ENCODE measurements around the gene C2orf72. TPM values are rescaled to one million over a fixed set of nuclear protein-coding genes. Genes with fewer than 3 reads are reported as not detected.

C2orf72 gene
- total and polyA plus RNA-seq, 2 of the 4 experiments (the other 2 are of a cell fraction): 0.09 to 0.18 TPM

GRCh38 chr2:231053846-231054245, 16.5 kb downstream of the C2orf72 start:
- Histone ChIP-seq H3K18ac (ENCODE audit: low read depth, low read length) (no peak overlapping the region), H3K4me3 (ENCODE audit: insufficient read depth, low read depth, low read length) (no peak overlapping the region), H2BK5ac (ENCODE audit: low read depth, low read length, poor library complexity, severe bottlenecking) (no peak overlapping the region), H3K9me1 (ENCODE audit: insufficient read depth, low read length) (peaks cover 8% of the 10 kb centered on the region; the same call in 1 of the 2 replicates), H2BK120ac (ENCODE audit: low read depth, low read length) (no peak overlapping the region), H3K4ac (ENCODE audit: low read depth, low read length) (no peak overlapping the region), H4K5ac (ENCODE audit: low read depth, low read length) (no peak overlapping the region), H3K9ac (ENCODE audit: low read depth, low read length) (no peak overlapping the region), H3K36me3 (ENCODE audit: control insufficient read depth, insufficient read depth, low read length) (no peaks in the 10 kb centered on the region), H2BK15ac (ENCODE audit: low read depth, low read length) (no peak overlapping the region), H4K20me1 (ENCODE audit: insufficient read depth, low read length) (peaks cover 12% of the 10 kb centered on the region; the same call in 1 of the 2 replicates), H4K91ac (ENCODE audit: insufficient read depth, low read depth, low read length) (no peak overlapping the region), H3K56ac (ENCODE audit: extremely low read depth, insufficient read depth, low read length) (no peak overlapping the region), H2AK5ac (ENCODE audit: low read depth, low read length) (no peak overlapping the region), H4K8ac (ENCODE audit: low read depth in 2 of 2, low read length in 2 of 2) (no peak overlapping the region; a peak in 1 of 4 replicates), H3K79me1 (ENCODE audit: low read depth in 1 of 2, low read length in 2 of 2) (peaks cover 4 to 5% of the 10 kb centered on the region in 2 experiments; a peak in 2 of 4 replicates), H3K4me1 (ENCODE audit: control insufficient read depth, insufficient read depth, low read length) (0 out of 2 replicates have a peak, but pooled peaks cover 2% of the 10 kb centered on the region), H2AK9ac (replicated peaks; ENCODE audit: low read depth, low read length, poor library complexity) (no peak overlapping the region), H2BK20ac (ENCODE audit: low read depth, low read length) (no peak overlapping the region), H3K27me3 (ENCODE audit: control insufficient read depth, insufficient read depth, low read length) (peaks cover 15% of the 10 kb centered on the region), H3K27ac (ENCODE audit: insufficient read depth, low read length) (no peak overlapping the region), H2AFZ (replicated peaks; ENCODE audit: low read length, poor library complexity) (peak overlapping the region; percentile 70), H3K14ac (replicated peaks; ENCODE audit: low read depth, low read length) (no peak overlapping the region), H3K9me3 (ENCODE audit: control insufficient read depth, insufficient read depth, low read length) (no peaks in the 10 kb centered on the region), H3K23ac (ENCODE audit: low read depth, low read length) (no peak overlapping the region), H3K4me2 (ENCODE audit: low read depth, low read length) (no peak overlapping the region)
- in situ Hi-C loops (cut with MboI; ENCODE audit: low sequenced_read_pairs): no loop called here
- intact Hi-C loops (cut with micrococcal nuclease): loop anchor here (1.0 kb wide), 2 partner anchors 152 to 230 kb away; no protein-coding TSS in a partner anchor
- ChIA-PET POLR2A (ENCODE audit: unreplicated experiment) (no interaction called here), CTCF (no interaction called here)
- TF ChIP-seq ELK1 (IDR thresholded peaks at IDR 0.05; ENCODE audit: borderline replicate concordance, low read depth, low read length): no peak
- TF ChIP-seq RAD21 (IDR thresholded peaks at IDR 0.05; ENCODE audit: low read length): no peak
- TF ChIP-seq FOS (IDR thresholded peaks at IDR 0.05; ENCODE audit: low read depth, low read length): no peak
- TF ChIP-seq RCOR1 (IDR thresholded peaks at IDR 0.05; ENCODE audit: insufficient replicate concordance, low read length): no peak
- no peak for TF ChIP-seq MAFK (IDR thresholded peaks at IDR 0.05; ENCODE audit: low read depth, low read length)
- dilution Hi-C loops (cut with HindIII; ENCODE audit: low sequenced_read_pairs, unreplicated experiment): no loop called here
- no TSS peak for BruUV-seq (replicated peaks)
- DNase-seq (no peak), ATAC-seq (ENCODE audit: low read depth) (no peak)
- 100% methylated on average over 1 of the region's 6 CpGs; no CpG with 5 or more reads in 1 of the 2 experiments for WGBS, 2 experiments (ENCODE audit: extremely low coverage in 2 of 2, insufficient read length in 1 of 2)

Data from IMR-90 (cell line).